Right lobe of liver (tissue), 6 donors: ENCODE measurements around the gene GALNT14. TPM values are rescaled to one million over a fixed set of nuclear protein-coding genes. Genes with fewer than 3 reads are reported as not detected.

Experiments
- ATAC-seq, 4 donors: fragments of 200-7000 bp; cut with Tn5 transposase; one replicate each; pipeline ENCODE4 v1.9.1; 2020; ENCODE audit warnings: mild to moderate bottlenecking in 4 of 4, moderate library complexity in 4 of 4
- DNase-seq, 3 donors: peaks; one replicate each; pipeline ENCODE4 v3.0.0-alpha.2; 2020
- H3K27ac ChIP-seq, 3 donors: fragments of 200-600 bp; one replicate each; pipeline ENCODE4 v1.8.0; 2022
- H3K27me3 ChIP-seq, 2 donors: fragments of 200-600 bp; one replicate each; pipeline ENCODE4 v1.8.0; 2022
- H3K36me3 ChIP-seq, 4 donors: fragments of 200-600 bp; sonication (generic) in 1 of 4; one replicate each; pipeline versions ENCODE4 v1.5.1 to v1.8.0; 2017 to 2022; ENCODE audit warnings: control low read depth in 1 of 4
- H3K4me1 ChIP-seq, 4 donors: fragments of 200-600 bp; sonication (generic) in 1 of 4; one replicate each; pipeline versions ENCODE4 v1.5.1 to v1.8.0; 2017 to 2022; ENCODE audit warnings: control low read depth in 1 of 4
- H3K4me3 ChIP-seq, 3 donors: fragments of 200-600 bp; one replicate each; pipeline ENCODE4 v1.8.0; 2022
- H3K9me3 ChIP-seq, 4 donors: fragments of 200-600 bp; sonication (generic) in 1 of 4; one replicate each; pipeline versions ENCODE4 v1.5.1 to v1.8.0; 2017 to 2022; ENCODE audit warnings: control low read depth in 1 of 4
- POLR2A ChIP-seq: fragments of 450-650 bp; IDR thresholded peaks from one replicate; pipeline ENCODE4 v1.6.1; 2017; ENCODE audit warnings: antibody characterized with exemption, mild to moderate bottlenecking
- WGBS: methylation state at CpG from one replicate; pipeline ENCODE4 v1.1.6; 2018; ENCODE audit warnings: low coverage, low lambda C conversion rate; ENCODE audit not compliant: insufficient coverage; ENCODE audit errors: missing lambda C conversion rate; 5-methylcytosine and 5-hydroxymethylcytosine counted together
- intact Hi-C, 2 donors: fragments of 100-400 bp; cut with DNase I; formaldehyde crosslinking; loops; one replicate each; pipeline versions ENCODE4 v1.11.2 to v1.14.1; 2022
- total RNA-seq, 6 experiments: library from RNA; depleted of rRNA in 2 of 6; stranded (reverse); fragments of >200 nt in 2 of 6; fragmentation: NEBNext Ultra II Directional in 3 of 6; extraction: Animal tissue kit (Norgen Biotek cat#: 25700) in 3 of 6; gene quantifications; one replicate each; pipeline versions ENCODE4 v1.1.0 to v1.2.4, GENCODE V29; 2016 to 2023
- TF ChIP-seq, protein P1 (sequence below), 4 donors: fragments of 200-600 bp in 3 of 4; fragments of 450-650 bp in 1 of 4; IDR thresholded peaks; one replicate each; pipeline versions ENCODE4 v1.5.1 to v1.8.0; 2016 to 2022; ENCODE audit warnings: antibody characterized with exemption in 4 of 4, mild to moderate bottlenecking in 2 of 4
- donor health status: DM: no; HTN: yes; CAD: no.
- donor health status: DM: no; HTN: no; CAD: no.
- donor health status: DM: no; HTN: no; CAD: no.
- donor health status: DM: no; HTN: yes; CAD: no.
- donor health status: DM: no; HTN: yes; CAD: no.

GALNT14 gene
- total RNA-seq, 6 experiments from 2014 or later = 0.37 to 2.8 (median 1.0) TPM

DNA sequence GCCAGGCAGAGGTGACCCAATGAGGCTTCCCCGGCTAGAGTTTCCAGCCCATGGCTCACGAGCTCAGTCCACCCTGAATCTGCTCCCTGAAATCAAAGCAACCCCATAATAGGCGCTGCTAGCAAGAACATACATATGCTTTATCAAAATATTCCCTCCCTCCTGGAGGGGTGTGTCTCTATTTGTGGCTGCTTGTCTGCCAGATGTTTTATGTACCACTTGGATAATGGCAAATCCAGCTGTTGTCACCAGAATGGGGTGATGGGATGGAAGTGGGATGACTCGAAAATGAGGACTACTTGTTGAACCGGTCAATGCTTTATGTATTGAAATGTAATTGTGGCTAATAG, 152.0 kb downstream of the GALNT14 start:
- Histone ChIP-seq H3K9me3 (no peaks in the 10 kb centered on the region), H3K4me3 (no peak overlapping the region), H3K27me3 (no peaks in the 10 kb centered on the region), H3K4me1 (no peaks in the 10 kb centered on the region), H3K36me3 (no peaks in the 10 kb centered on the region), H3K27ac (no peak overlapping the region)
- DNase-seq (no peak), ATAC-seq (no peak)
- intact Hi-C loops = no loop called here
- 33% methylated on average over 2 of the region's 5 CpGs for WGBS
- TF ChIP-seq POLR2A = no peak
- TF ChIP-seq, protein P1, sequence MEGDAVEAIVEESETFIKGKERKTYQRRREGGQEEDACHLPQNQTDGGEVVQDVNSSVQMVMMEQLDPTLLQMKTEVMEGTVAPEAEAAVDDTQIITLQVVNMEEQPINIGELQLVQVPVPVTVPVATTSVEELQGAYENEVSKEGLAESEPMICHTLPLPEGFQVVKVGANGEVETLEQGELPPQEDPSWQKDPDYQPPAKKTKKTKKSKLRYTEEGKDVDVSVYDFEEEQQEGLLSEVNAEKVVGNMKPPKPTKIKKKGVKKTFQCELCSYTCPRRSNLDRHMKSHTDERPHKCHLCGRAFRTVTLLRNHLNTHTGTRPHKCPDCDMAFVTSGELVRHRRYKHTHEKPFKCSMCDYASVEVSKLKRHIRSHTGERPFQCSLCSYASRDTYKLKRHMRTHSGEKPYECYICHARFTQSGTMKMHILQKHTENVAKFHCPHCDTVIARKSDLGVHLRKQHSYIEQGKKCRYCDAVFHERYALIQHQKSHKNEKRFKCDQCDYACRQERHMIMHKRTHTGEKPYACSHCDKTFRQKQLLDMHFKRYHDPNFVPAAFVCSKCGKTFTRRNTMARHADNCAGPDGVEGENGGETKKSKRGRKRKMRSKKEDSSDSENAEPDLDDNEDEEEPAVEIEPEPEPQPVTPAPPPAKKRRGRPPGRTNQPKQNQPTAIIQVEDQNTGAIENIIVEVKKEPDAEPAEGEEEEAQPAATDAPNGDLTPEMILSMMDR (IDR thresholded peaks at IDR 0.05) = no peak

DNA sequence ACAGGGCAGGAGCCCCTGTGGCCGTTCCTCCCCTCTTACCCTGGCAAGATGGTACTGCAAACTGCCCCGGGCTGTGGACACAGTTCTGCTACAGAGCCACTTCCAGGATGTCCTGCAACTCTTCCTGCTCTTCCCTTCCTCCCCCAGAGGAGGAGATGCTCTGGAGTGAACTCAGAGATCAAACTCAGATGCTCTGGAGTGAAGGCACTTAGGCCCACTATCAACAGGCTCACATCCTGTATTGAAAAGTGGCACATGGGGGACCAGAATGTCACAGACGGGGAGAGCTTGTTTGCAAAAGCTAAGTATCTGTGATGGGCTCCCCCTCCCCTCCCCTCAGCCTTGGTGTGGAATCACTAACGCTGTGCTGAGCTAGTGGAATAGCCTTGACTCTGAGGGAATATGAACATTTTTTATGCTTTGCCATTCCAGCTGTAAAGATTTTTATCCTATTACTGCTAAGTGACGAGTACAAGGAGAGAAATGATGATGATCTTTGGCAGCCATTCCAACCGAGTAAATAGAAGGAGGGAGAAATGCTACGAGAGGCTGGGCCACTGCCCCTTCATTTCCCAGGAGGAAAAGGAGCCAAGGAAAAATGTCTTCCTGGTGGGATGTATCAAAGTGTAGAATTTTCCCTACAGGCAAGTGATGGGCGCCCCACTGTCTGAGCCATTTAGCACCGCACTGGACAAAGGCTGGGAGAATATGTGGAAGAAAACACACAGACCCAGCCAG, 152.6 kb downstream of the GALNT14 start:
- Histone ChIP-seq H3K4me1 (no peaks in the 10 kb centered on the region), H3K36me3 (no peaks in the 10 kb centered on the region), H3K27me3 (no peaks in the 10 kb centered on the region), H3K27ac (no peak overlapping the region), H3K9me3 (no peaks in the 10 kb centered on the region), H3K4me3 (no peak overlapping the region)
- 41% methylated on average over 8 of the region's 9 CpGs for WGBS
- TF ChIP-seq POLR2A = no peak
- TF ChIP-seq, protein P1 (IDR thresholded peaks at IDR 0.05) = no peak
- intact Hi-C loops = no loop called here
- ATAC-seq (no peak), DNase-seq (no peak)

DNA sequence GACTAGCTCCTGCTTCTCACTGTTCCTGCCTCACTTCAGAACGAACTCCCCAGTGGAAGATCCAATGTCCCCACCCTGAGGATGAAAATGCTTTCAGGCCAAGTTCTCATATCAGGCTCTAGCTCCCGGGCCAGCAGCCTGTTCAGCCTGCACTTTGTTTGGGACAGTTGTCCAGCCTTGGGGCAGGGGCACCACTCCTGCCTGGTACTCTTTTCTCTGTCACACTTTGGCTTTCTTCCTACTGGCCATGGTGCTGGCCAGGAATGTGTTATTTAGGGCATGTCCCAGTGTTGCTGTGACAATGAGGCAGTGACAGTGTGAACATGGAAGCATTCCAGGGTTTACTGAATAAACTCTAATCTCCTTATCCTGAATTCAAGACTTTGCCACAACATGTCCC, 154.1 kb downstream of the GALNT14 start:
- ATAC-seq (no peak), DNase-seq (no peak)
- Histone ChIP-seq H3K9me3 (no peaks in the 10 kb centered on the region), H3K4me3 (no peak overlapping the region), H3K36me3 (no peaks in the 10 kb centered on the region), H3K27me3 (no peaks in the 10 kb centered on the region), H3K4me1 (no peaks in the 10 kb centered on the region), H3K27ac (no peak overlapping the region)
- no peak for TF ChIP-seq POLR2A
- TF ChIP-seq, protein P1 (IDR thresholded peaks at IDR 0.05) = no peak
- WGBS = 29% methylated on average over 1 of the region's 2 CpGs
- intact Hi-C loops = no loop called here

GRCh38 chr2:30981510-30981909, 156.7 kb downstream of the GALNT14 start:
- intact Hi-C loops = no loop called here

GRCh38 chr2:30981096-30981495, 157.1 kb downstream of the GALNT14 start:
- ATAC-seq = no peak
- WGBS = 72% methylated on average over 3 of the region's 3 CpGs

More at GRCh38 chr2:30981510-30981909, 156.7 kb downstream of the GALNT14 start:
- H3K27ac ChIP-seq = no peak overlapping the region
- DNase-seq (no peak), ATAC-seq (no peak)
- no peak for TF ChIP-seq POLR2A
- no peaks in the 10 kb centered on the region for H3K4me1 ChIP-seq
- H3K36me3 ChIP-seq = no peaks in the 10 kb centered on the region
- no peaks in the 10 kb centered on the region for H3K9me3 ChIP-seq
- H3K4me3 ChIP-seq = no peak overlapping the region
- H3K27me3 ChIP-seq = no peaks in the 10 kb centered on the region
- 60% methylated on average over 8 of the region's 8 CpGs for WGBS

More at GRCh38 chr2:30981096-30981495, 157.1 kb downstream of the GALNT14 start:
- TF ChIP-seq, protein P1 (IDR thresholded peaks at IDR 0.05) = no peak
- TF ChIP-seq POLR2A = no peak
- no peaks in the 10 kb centered on the region for H3K27me3 ChIP-seq
- no peak overlapping the region for H3K27ac ChIP-seq
- intact Hi-C loops = no loop called here
- H3K4me1 ChIP-seq = no peaks in the 10 kb centered on the region
- DNase-seq = no peak
- H3K4me3 ChIP-seq = no peak overlapping the region
- no peaks in the 10 kb centered on the region for H3K9me3 ChIP-seq
- no peaks in the 10 kb centered on the region for H3K36me3 ChIP-seq
